ENCODE measurements around the gene FGG.

FGG gene

GRCh38 chr4:154612472-154613414, at the start of gene FGG:
Gene FGG (minus strand): TSS chr4:154612656. CDS start chr4:154612609, 47 bp downstream.
- no peak for DNase-seq (ENCODE audit: low read depth in 2 of 2)

- DNase-seq (ENCODE audit: low read depth in 2 of 2) = no peak
These were observed 47.6 kb upstream of the FGG start for GRCh38 chr4:154660052-154660451.

GRCh38 chr4:154658680-154659405, 46.4 kb upstream of the FGG start:
- no peak for DNase-seq (ENCODE audit: low read depth in 2 of 2)

GRCh38 chr4:154643493-154643892, 31.0 kb upstream of the FGG start:
- DNase-seq (ENCODE audit: low read depth in 2 of 2) = no peak

GRCh38 chr4:154642373-154643009, 30.0 kb upstream of the FGG start:
- no peak for DNase-seq (ENCODE audit: low read depth in 2 of 2)

GRCh38 chr4:154640999-154641398, 28.5 kb upstream of the FGG start:
- DNase-seq (ENCODE audit: low read depth in 2 of 2) = no peak

- DNase-seq (ENCODE audit: low read depth in 2 of 2) = no peak
These were observed 21.6 kb upstream of the FGG start for GRCh38 chr4:154634058-154634457.

- no peak for DNase-seq (ENCODE audit: low read depth in 2 of 2)
These were observed 19.4 kb upstream of the FGG start for GRCh38 chr4:154631828-154632227.

GRCh38 chr4:154630324-154630723, 17.9 kb upstream of the FGG start:
- DNase-seq (ENCODE audit: low read depth in 2 of 2) = no peak

- DNase-seq (ENCODE audit: low read depth in 2 of 2) = peak; percentile 13 to 48
These were observed 14.5 kb upstream of the FGG start for GRCh38 chr4:154626793-154627484.

- no peak for DNase-seq (ENCODE audit: low read depth in 2 of 2)
These were observed 13.5 kb upstream of the FGG start for GRCh38 chr4:154625971-154626370.

GRCh38 chr4:154623995-154624394, 11.5 kb upstream of the FGG start:
- no peak for DNase-seq (ENCODE audit: low read depth in 2 of 2)

- no peak for DNase-seq (ENCODE audit: low read depth in 2 of 2)
These were observed 11.0 kb upstream of the FGG start for GRCh38 chr4:154623436-154623835.

GRCh38 chr4:154622598-154622997, 10.1 kb upstream of the FGG start:
- DNase-seq (ENCODE audit: low read depth in 2 of 2) = no peak

GRCh38 chr4:154620111-154620510, 7.7 kb upstream of the FGG start:
- DNase-seq (ENCODE audit: low read depth in 2 of 2) = no peak

- DNase-seq (ENCODE audit: low read depth in 2 of 2) = peak; percentile 12 to 29
These were observed 6.4 kb upstream of the FGG start for GRCh38 chr4:154618708-154619315.

GRCh38 chr4:154617820-154618317, 5.4 kb upstream of the FGG start:
- no peak for DNase-seq (ENCODE audit: low read depth in 2 of 2)

GRCh38 chr4:154616731-154617130, 4.3 kb upstream of the FGG start:
- DNase-seq (ENCODE audit: low read depth in 2 of 2) = no peak

- DNase-seq (ENCODE audit: low read depth in 2 of 2) = no peak
These were observed 3.8 kb upstream of the FGG start for GRCh38 chr4:154616287-154616686.

- DNase-seq (ENCODE audit: low read depth in 2 of 2) = no peak
These were observed 2.8 kb upstream of the FGG start for GRCh38 chr4:154615211-154615610.

- DNase-seq (ENCODE audit: low read depth in 2 of 2) = no peak
These were observed 1.9 kb upstream of the FGG start for GRCh38 chr4:154614306-154614705.
